Neural progenitor cell (in vitro differentiated cells): ENCODE data around the gene TLN1. TPM values are rescaled to one million over a fixed set of nuclear protein-coding genes. Genes with fewer than 3 reads are reported as not detected.

Experiments used
- DNase-seq: peaks from one replicate; pipeline ENCODE4 v3.0.0-alpha.2; 2016; ENCODE audit warnings: low spot score
- H2AFZ ChIP-seq: fragments of 200-600 bp; sonication (generic); replicated peaks from 2 replicates; pipeline ENCODE4 v1.6.1; 2016; ENCODE audit warnings: antibody characterized with exemption
- H3F3A ChIP-seq: fragments of 200-600 bp; sonication (generic); 2 replicates; pipeline ENCODE4 v1.6.1; 2016; ENCODE audit warnings: antibody characterized with exemption, low read depth
- H3K27ac ChIP-seq: fragments of 200-600 bp; sonication (generic); 2 replicates; pipeline ENCODE4 v1.5.1; 2016; ENCODE audit warnings: mild to moderate bottlenecking
- H3K27me3 ChIP-seq: fragments of 200-600 bp; sonication (generic); 2 replicates; pipeline ENCODE4 v1.6.1; 2016; ENCODE audit warnings: mild to moderate bottlenecking, moderate library complexity
- H3K36me3 ChIP-seq: fragments of 200-600 bp; sonication (generic); 2 replicates; pipeline ENCODE4 v1.5.1; 2016
- H3K4me1 ChIP-seq: fragments of 200-600 bp; sonication (generic); 2 replicates; pipeline ENCODE4 v1.6.1; 2016; ENCODE audit warnings: mixed run types
- H3K4me2 ChIP-seq: fragments of 200-600 bp; sonication (generic); 2 replicates; pipeline ENCODE4 v1.6.1; 2016
- H3K4me3 ChIP-seq: fragments of 200-600 bp; sonication (generic); 2 replicates; pipeline ENCODE4 v1.5.1; 2016
- H3K79me2 ChIP-seq: fragments of 200-600 bp; sonication (generic); 2 replicates; pipeline ENCODE4 v1.6.1; 2016; ENCODE audit warnings: low read depth
- H3K9ac ChIP-seq: fragments of 200-600 bp; sonication (generic); 2 replicates; pipeline ENCODE4 v1.6.1; 2016
- H3K9me3 ChIP-seq: fragments of 200-600 bp; sonication (generic); 2 replicates; pipeline ENCODE4 v1.5.1; 2016; ENCODE audit warnings: low read depth
- H4K20me1 ChIP-seq: fragments of 200-600 bp; sonication (generic); 2 replicates; pipeline ENCODE4 v1.6.1; 2016; ENCODE audit warnings: low read depth
- H3K27ac Mint-ChIP-seq: 3 replicates; pipeline ENCODE4 v1.8.0; 2021; ENCODE audit warnings: mixed read lengths
- H3K27me3 Mint-ChIP-seq: 2 replicates; pipeline ENCODE4 v1.8.0; 2022; ENCODE audit warnings: low read depth, mild to moderate bottlenecking, inconsistent platforms, moderate library complexity, mixed read lengths; ENCODE audit not compliant: insufficient read depth
- H3K36me3 Mint-ChIP-seq: 3 replicates; pipeline ENCODE4 v1.8.0; 2021; ENCODE audit warnings: mixed read lengths
- H3K4me1 Mint-ChIP-seq: 3 replicates; pipeline ENCODE4 v1.8.0; 2021; ENCODE audit warnings: mixed read lengths
- H3K4me3 Mint-ChIP-seq: 3 replicates; pipeline ENCODE4 v1.8.0; 2021; ENCODE audit warnings: mild to moderate bottlenecking, moderate library complexity, mixed read lengths
- H3K9me3 Mint-ChIP-seq: 3 replicates; pipeline ENCODE4 v1.8.0; 2020; ENCODE audit warnings: mixed read lengths
- EZH2 ChIP-seq: fragments of 200-600 bp; sonication (generic); IDR thresholded peaks from 2 replicates; pipeline ENCODE4 v1.6.1; 2017; ENCODE audit warnings: antibody characterized with exemption, mild to moderate bottlenecking, moderate library complexity
- EZH2phosphoT487 ChIP-seq: fragments of 200-600 bp; sonication (generic); IDR thresholded peaks from 2 replicates; pipeline ENCODE4 v1.6.1; 2017; ENCODE audit warnings: antibody characterized with exemption
- total RNA-seq: library from RNA; depleted of rRNA; stranded (reverse); fragments of >200 nt; gene quantifications from 2 replicates; pipeline ENCODE4 v1.2.3, GENCODE V29; 2015; ENCODE audit warnings: low replicate concordance
- TF ChIP-seq, protein P1 (sequence below): fragments of 200-600 bp; sonication (generic); IDR thresholded peaks from 2 replicates; pipeline ENCODE4 v1.5.1; 2017; ENCODE audit warnings: antibody characterized with exemption, mild to moderate bottlenecking

TLN1 gene
- total RNA-seq, 1 donor from 2014 or later: 36.7 TPM

- no peak overlapping the region for H3K4me3 Mint-ChIP-seq
- no peaks in the 10 kb centered on the region for H3K9me3 Mint-ChIP-seq
- H3K79me2 ChIP-seq: no peaks in the 10 kb centered on the region
- TF ChIP-seq EZH2 (no peak), EZH2phosphoT487 (no peak)
- TF ChIP-seq, protein P1, sequence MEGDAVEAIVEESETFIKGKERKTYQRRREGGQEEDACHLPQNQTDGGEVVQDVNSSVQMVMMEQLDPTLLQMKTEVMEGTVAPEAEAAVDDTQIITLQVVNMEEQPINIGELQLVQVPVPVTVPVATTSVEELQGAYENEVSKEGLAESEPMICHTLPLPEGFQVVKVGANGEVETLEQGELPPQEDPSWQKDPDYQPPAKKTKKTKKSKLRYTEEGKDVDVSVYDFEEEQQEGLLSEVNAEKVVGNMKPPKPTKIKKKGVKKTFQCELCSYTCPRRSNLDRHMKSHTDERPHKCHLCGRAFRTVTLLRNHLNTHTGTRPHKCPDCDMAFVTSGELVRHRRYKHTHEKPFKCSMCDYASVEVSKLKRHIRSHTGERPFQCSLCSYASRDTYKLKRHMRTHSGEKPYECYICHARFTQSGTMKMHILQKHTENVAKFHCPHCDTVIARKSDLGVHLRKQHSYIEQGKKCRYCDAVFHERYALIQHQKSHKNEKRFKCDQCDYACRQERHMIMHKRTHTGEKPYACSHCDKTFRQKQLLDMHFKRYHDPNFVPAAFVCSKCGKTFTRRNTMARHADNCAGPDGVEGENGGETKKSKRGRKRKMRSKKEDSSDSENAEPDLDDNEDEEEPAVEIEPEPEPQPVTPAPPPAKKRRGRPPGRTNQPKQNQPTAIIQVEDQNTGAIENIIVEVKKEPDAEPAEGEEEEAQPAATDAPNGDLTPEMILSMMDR: no peak
- peak overlapping the region; percentile 9 for H3K4me3 ChIP-seq
- no peaks in the 10 kb centered on the region for H3K9me3 ChIP-seq
- H3K27ac ChIP-seq: no peak overlapping the region
- peak overlapping the region; percentile 30 for H3K27ac Mint-ChIP-seq
- peaks cover 18% of the 10 kb centered on the region for H3K4me1 Mint-ChIP-seq
- H3K4me2 ChIP-seq: peak overlapping the region; percentile 52
- no peaks in the 10 kb centered on the region for H3K27me3 ChIP-seq
- H3K4me1 ChIP-seq: peaks cover 18% of the 10 kb centered on the region
- H3K36me3 ChIP-seq: no peaks in the 10 kb centered on the region
- peaks cover 26% of the 10 kb centered on the region for H4K20me1 ChIP-seq
- H3K9ac ChIP-seq: no peak overlapping the region
- no peaks in the 10 kb centered on the region for H3K36me3 Mint-ChIP-seq
- H3F3A ChIP-seq: peaks cover 17% of the 10 kb centered on the region
- H3K27me3 Mint-ChIP-seq: no peaks in the 10 kb centered on the region
- DNase-seq: no peak
- H2AFZ ChIP-seq: no peak overlapping the region
Observed at GRCh38 chr9:35776018-35776417, 44.0 kb upstream of the TLN1 start.

GRCh38 chr9:35774907-35775635 is 43.1 kb upstream of the TLN1 start:
- peak; percentile 51 for DNase-seq
- no peak overlapping the region for H3K27ac ChIP-seq
- TF ChIP-seq EZH2phosphoT487 (no peak), EZH2 (no peak)
- TF ChIP-seq, protein P1: no peak

DNA sequence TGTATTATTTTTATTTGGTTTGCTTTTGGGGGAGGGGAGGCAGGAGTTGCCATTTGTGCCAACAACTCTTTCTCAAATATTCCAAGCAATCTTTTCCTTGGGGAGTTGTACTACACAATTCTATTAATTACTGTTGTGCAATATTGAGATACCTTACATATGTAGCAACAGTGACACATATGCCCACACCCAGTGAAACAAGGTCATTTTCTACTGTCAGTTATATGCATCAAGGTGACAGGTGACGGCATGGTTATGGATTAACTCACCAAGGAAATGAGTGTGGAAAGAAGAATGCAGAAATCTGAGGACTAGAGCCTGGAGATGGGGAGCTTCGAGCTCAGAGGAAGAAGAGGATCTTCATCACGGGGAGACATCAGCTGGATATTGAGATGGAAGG is 39.9 kb upstream of the TLN1 start:
- H3K27ac ChIP-seq: no peak overlapping the region
- no peaks in the 10 kb centered on the region for H3K79me2 ChIP-seq
- peaks cover 17% of the 10 kb centered on the region for H3F3A ChIP-seq
- H3K9me3 ChIP-seq: no peaks in the 10 kb centered on the region
- no peak for DNase-seq
- peaks cover 18% of the 10 kb centered on the region for H3K4me1 Mint-ChIP-seq
- no peaks in the 10 kb centered on the region for H3K27me3 ChIP-seq
- H3K4me3 Mint-ChIP-seq: no peak overlapping the region
- no peak overlapping the region for H3K4me2 ChIP-seq
- H3K36me3 ChIP-seq: no peaks in the 10 kb centered on the region
- peaks cover 18% of the 10 kb centered on the region for H3K4me1 ChIP-seq
- no peak overlapping the region for H3K9ac ChIP-seq
- H3K27me3 Mint-ChIP-seq: no peaks in the 10 kb centered on the region
- no peak overlapping the region for H3K4me3 ChIP-seq
- H3K9me3 Mint-ChIP-seq: no peaks in the 10 kb centered on the region
- H4K20me1 ChIP-seq: peaks cover 40% of the 10 kb centered on the region
- H3K27ac Mint-ChIP-seq: no peak overlapping the region
- no peak overlapping the region for H2AFZ ChIP-seq
- H3K36me3 Mint-ChIP-seq: no peaks in the 10 kb centered on the region
- TF ChIP-seq, protein P1: no peak
- TF ChIP-seq EZH2 (no peak), EZH2phosphoT487 (no peak)

More at GRCh38 chr9:35774907-35775635, 43.1 kb upstream of the TLN1 start:
- Mint-ChIP-seq H3K27me3 (no peaks in the 10 kb centered on the region), H3K4me3 (no peak overlapping the region), H3K4me1 (peaks cover 18% of the 10 kb centered on the region), H3K9me3 (no peaks in the 10 kb centered on the region), H3K27ac (peak overlapping the region; percentile 35), H3K36me3 (no peaks in the 10 kb centered on the region)
- Histone ChIP-seq H4K20me1 (peaks cover 27% of the 10 kb centered on the region), H3K9ac (no peak overlapping the region), H3K36me3 (no peaks in the 10 kb centered on the region), H3K79me2 (no peaks in the 10 kb centered on the region), H3F3A (peaks cover 17% of the 10 kb centered on the region), H2AFZ (no peak overlapping the region), H3K27me3 (no peaks in the 10 kb centered on the region), H3K4me2 (peak overlapping the region; percentile 52), H3K4me1 (peaks cover 18% of the 10 kb centered on the region), H3K9me3 (no peaks in the 10 kb centered on the region), H3K4me3 (peak overlapping the region; percentile 20)
